ENCODE results near the gene NUDT13. TPM values are rescaled to one million over a fixed set of nuclear protein-coding genes. Genes with fewer than 3 reads are reported as not detected.

The NUDT13 gene
- total and polyA plus RNA-seq, 2 of the 4 experiments (the other 2 are of a cell fraction): 0.90 to 1.7 TPM

DNA sequence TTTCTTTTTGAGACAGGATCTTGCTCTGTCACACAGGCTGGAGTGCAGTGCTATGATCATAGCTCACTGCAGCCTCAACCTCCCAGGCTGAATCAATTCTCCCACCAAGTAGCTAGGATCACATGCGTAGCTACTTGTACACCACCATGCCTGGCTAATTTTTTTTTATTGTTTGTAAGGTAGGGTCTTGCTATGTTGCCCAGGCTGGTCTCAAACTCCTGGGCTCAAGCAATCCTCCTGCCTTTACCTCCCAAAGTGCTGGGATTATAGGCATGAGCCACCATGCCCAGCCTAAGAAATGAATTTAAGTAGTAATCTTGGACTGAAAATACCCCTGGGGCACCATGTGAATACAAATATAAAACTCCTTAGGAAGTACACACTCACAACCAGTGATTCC is 5.8 kb downstream of the NUDT13 start:
- Histone ChIP-seq H2BK5ac (ENCODE audit: low read depth, low read length, poor library complexity, severe bottlenecking) (no peak overlapping the region), H3K18ac (ENCODE audit: low read depth, low read length) (no peak overlapping the region), H4K20me1 (ENCODE audit: insufficient read depth, low read length) (no peaks in the 10 kb centered on the region), H3K9ac (ENCODE audit: low read depth, low read length) (no peak overlapping the region), H3K14ac (replicated peaks; ENCODE audit: low read depth, low read length) (no peak overlapping the region), H2BK15ac (ENCODE audit: low read depth, low read length) (no peak overlapping the region), H3K27me3 (ENCODE audit: control insufficient read depth, insufficient read depth, low read length) (no peaks in the 10 kb centered on the region), H3K27ac (ENCODE audit: insufficient read depth, low read length) (no peak overlapping the region), H3K4me2 (ENCODE audit: low read depth, low read length) (no peak overlapping the region), H3K56ac (ENCODE audit: extremely low read depth, insufficient read depth, low read length) (no peak overlapping the region), H4K91ac (ENCODE audit: insufficient read depth, low read depth, low read length) (no peak overlapping the region), H3K23ac (ENCODE audit: low read depth, low read length) (no peak overlapping the region), H4K5ac (ENCODE audit: low read depth, low read length) (no peak overlapping the region), H4K8ac (ENCODE audit: low read depth in 2 of 2, low read length in 2 of 2) (no peak overlapping the region), H3K36me3 (ENCODE audit: control insufficient read depth, insufficient read depth, low read length) (no peaks in the 10 kb centered on the region), H2AK5ac (ENCODE audit: low read depth, low read length) (no peak overlapping the region), H2AFZ (replicated peaks; ENCODE audit: low read length, poor library complexity) (no peak overlapping the region), H3K4ac (ENCODE audit: low read depth, low read length) (no peak overlapping the region), H2BK120ac (ENCODE audit: low read depth, low read length) (no peak overlapping the region), H3K9me1 (ENCODE audit: insufficient read depth, low read length) (no peaks in the 10 kb centered on the region), H2AK9ac (replicated peaks; ENCODE audit: low read depth, low read length, poor library complexity) (no peak overlapping the region), H3K9me3 (ENCODE audit: control insufficient read depth, insufficient read depth, low read length) (no peaks in the 10 kb centered on the region), H3K79me1 (ENCODE audit: low read depth in 1 of 2, low read length in 2 of 2) (peaks cover 6 to 12% of the 10 kb centered on the region in 2 experiments; a peak in 3 of 4 replicates), H3K4me1 (ENCODE audit: control insufficient read depth, insufficient read depth, low read length) (peaks cover 16% of the 10 kb centered on the region), H2BK20ac (ENCODE audit: low read depth, low read length) (no peak overlapping the region), H3K4me3 (ENCODE audit: insufficient read depth, low read depth, low read length) (no peak overlapping the region)
- in situ Hi-C loops (cut with MboI; ENCODE audit: low sequenced_read_pairs): no loop called here
- ATAC-seq (ENCODE audit: low read depth): no peak
- ChIA-PET CTCF (interaction anchor here (1.3 kb wide), 1 partner anchor 19 kb away, joined by 4 read pairs; the partner anchor contains the start of gene P4HA1), POLR2A (ENCODE audit: unreplicated experiment) (no interaction called here)
- intact Hi-C loops (cut with micrococcal nuclease): no loop called here
- WGBS, 2 experiments (ENCODE audit: extremely low coverage in 2 of 2, insufficient read length in 1 of 2): no CpG with 5 or more reads among the region's 1 CpG
- no peak for DNase-seq
- TF ChIP-seq CEBPB (IDR thresholded peaks at IDR 0.05; ENCODE audit: low read depth, low read length) (no peak), USF2 (IDR thresholded peaks at IDR 0.05; ENCODE audit: low read depth, low read length) (no peak), POLR2A (IDR thresholded peaks at IDR 0.05; ENCODE audit: low read depth, low read length) (no peak), SMC3 (IDR thresholded peaks at IDR 0.05; ENCODE audit: low read depth, low read length) (no peak), MAZ (IDR thresholded peaks at IDR 0.05; ENCODE audit: borderline replicate concordance, low read depth, low read length) (no peak), MXI1 (IDR thresholded peaks at IDR 0.05; ENCODE audit: borderline replicate concordance, low read depth, low read length) (no peak), FOS (IDR thresholded peaks at IDR 0.05; ENCODE audit: low read depth, low read length) (no peak), CHD1 (IDR thresholded peaks at IDR 0.05; ENCODE audit: low read depth, low read length) (no peak), RCOR1 (IDR thresholded peaks at IDR 0.05; ENCODE audit: insufficient replicate concordance, low read length) (no peak), RAD21 (IDR thresholded peaks at IDR 0.05; ENCODE audit: low read length) (no peak), MAFK (IDR thresholded peaks at IDR 0.05; ENCODE audit: low read depth, low read length) (no peak), RFX5 (IDR thresholded peaks at IDR 0.05; ENCODE audit: low read depth, low read length) (no peak), BHLHE40 (IDR thresholded peaks at IDR 0.05; ENCODE audit: low read depth, low read length) (no peak), NFE2L2 (IDR thresholded peaks at IDR 0.05; ENCODE audit: low read depth, low read length) (no peak), CTCF (conservative IDR thresholded peaks at IDR 0.05; ENCODE audit: low read depth, low read length) (no peak)
- dilution Hi-C loops (cut with HindIII; ENCODE audit: low sequenced_read_pairs, unreplicated experiment): no loop called here
- no TSS peak for BruUV-seq (replicated peaks)
